OCI-LY1 (cell line): ENCODE data around the gene ADAMTS17.

Source experiments
- H2AFZ ChIP-seq: fragments of 200-600 bp; sonication (generic), shearing (Covaris generic); 2 replicates; pipeline ENCODE4 v1.6.0; 2014; ENCODE audit warnings: antibody characterized with exemption, mild to moderate bottlenecking, low read length
- H3F3A ChIP-seq: fragments of 200-600 bp; sonication (generic), shearing (Covaris generic); 2 replicates; pipeline ENCODE4 v1.6.0; 2014; ENCODE audit warnings: mild to moderate bottlenecking, antibody characterized with exemption, low read length, moderate library complexity; ENCODE audit not compliant: insufficient read depth
- H3K27ac ChIP-seq: fragments of 200-600 bp; sonication (generic); 2 replicates; pipeline ENCODE4 v1.5.1; 2014; ENCODE audit warnings: low read length, mixed run types, mild to moderate bottlenecking, low read depth; ENCODE audit not compliant: poor library complexity, severe bottlenecking
- H3K27me3 ChIP-seq: fragments of 200-600 bp; sonication (generic); 2 replicates; pipeline ENCODE4 v1.6.0; 2014; ENCODE audit warnings: antibody characterized with exemption, mild to moderate bottlenecking, low read length, moderate library complexity; ENCODE audit not compliant: insufficient read depth
- H3K36me3 ChIP-seq: fragments of 200-600 bp; sonication (generic); 2 replicates; pipeline ENCODE4 v1.6.1; 2014; ENCODE audit warnings: mild to moderate bottlenecking, antibody characterized with exemption, low read length, moderate library complexity, mixed read lengths; ENCODE audit not compliant: insufficient read depth
- H3K4me1 ChIP-seq: fragments of 200-600 bp; sonication (generic); 2 replicates; pipeline ENCODE4 v1.5.1; 2014; ENCODE audit warnings: mild to moderate bottlenecking, low read length, moderate library complexity; ENCODE audit not compliant: insufficient read depth, severe bottlenecking
- H3K4me2 ChIP-seq: fragments of 200-600 bp; sonication (generic), shearing (Covaris generic); 2 replicates; pipeline ENCODE4 v1.6.1; 2014; ENCODE audit warnings: low read length
- H3K4me3 ChIP-seq: fragments of 200-600 bp; sonication (generic); 2 replicates; pipeline ENCODE4 v1.5.1; 2014; ENCODE audit warnings: low read length, low read depth, mild to moderate bottlenecking, mixed read lengths; ENCODE audit not compliant: poor library complexity, severe bottlenecking
- H3K79me2 ChIP-seq: fragments of 200-600 bp; shearing (Covaris generic); 2 replicates; pipeline ENCODE4 v1.6.1; 2016; ENCODE audit warnings: mixed run types, low read length, mixed read lengths; ENCODE audit not compliant: insufficient read depth
- H3K9ac ChIP-seq: fragments of 200-600 bp; sonication (generic), shearing (Covaris generic); 2 replicates; pipeline ENCODE4 v1.6.1; 2014; ENCODE audit warnings: mild to moderate bottlenecking, low read length, mixed read lengths
- H3K9me2 ChIP-seq: fragments of 200-600 bp; sonication (generic), shearing (Covaris generic); 2 replicates; pipeline ENCODE4 v1.6.1; 2014; ENCODE audit warnings: low read depth, mild to moderate bottlenecking, low read length, mixed read lengths
- H3K9me3 ChIP-seq: fragments of 200-600 bp; shearing (Covaris generic); 2 replicates; pipeline ENCODE4 v1.6.1; 2014; ENCODE audit warnings: low read length, mixed read lengths
- H4K20me1 ChIP-seq: fragments of 200-600 bp; sonication (generic), shearing (Covaris generic); 2 replicates; pipeline ENCODE4 v1.6.0; 2016; ENCODE audit warnings: mild to moderate bottlenecking, low read length; ENCODE audit not compliant: insufficient read depth
- CTCF ChIP-seq: fragments of 200-600 bp; sonication (generic), shearing (Covaris generic); IDR thresholded peaks from 2 replicates; pipeline ENCODE4 v1.5.1; 2017; ENCODE audit warnings: mild to moderate bottlenecking, antibody characterized with exemption, low read length, moderate library complexity, mixed read lengths
- EZH2 ChIP-seq: fragments of 200-600 bp; sonication (generic), shearing (Covaris generic); IDR thresholded peaks from 2 replicates; pipeline ENCODE4 v1.8.0; 2017; ENCODE audit warnings: borderline replicate concordance, mixed run types, mild to moderate bottlenecking, antibody characterized with exemption, low read length, moderate library complexity, mixed read lengths

ADAMTS17 gene

GRCh38 chr15:100328796-100329195, 13.0 kb downstream of the ADAMTS17 start:
- Histone ChIP-seq H3K27me3 (0 out of 2 replicates have a peak, but pooled peaks cover 4% of the 10 kb centered on the region), H2AFZ (no peak overlapping the region), H3K4me1 (no peaks in the 10 kb centered on the region), H3K9me3 (no peaks in the 10 kb centered on the region), H3K4me2 (no peak overlapping the region), H3K4me3 (no peak overlapping the region), H3K79me2 (no peaks in the 10 kb centered on the region), H3K27ac (no peak overlapping the region), H3F3A (no peaks in the 10 kb centered on the region), H3K9ac (no peak overlapping the region), H3K36me3 (no peaks in the 10 kb centered on the region), H3K9me2 (no peaks in the 10 kb centered on the region), H4K20me1 (no peaks in the 10 kb centered on the region)
- TF ChIP-seq CTCF (no peak), EZH2 (no peak)

- Histone ChIP-seq H4K20me1 (no peaks in the 10 kb centered on the region), H3K36me3 (no peaks in the 10 kb centered on the region), H3K27ac (no peak overlapping the region), H3K9me2 (no peaks in the 10 kb centered on the region), H3F3A (no peaks in the 10 kb centered on the region), H3K4me2 (no peak overlapping the region), H2AFZ (no peak overlapping the region), H3K4me3 (no peak overlapping the region), H3K79me2 (no peaks in the 10 kb centered on the region), H3K4me1 (no peaks in the 10 kb centered on the region), H3K9ac (no peak overlapping the region), H3K27me3 (no peaks in the 10 kb centered on the region; the same call in 1 of the 2 replicates), H3K9me3 (no peaks in the 10 kb centered on the region)
- TF ChIP-seq EZH2 (no peak), CTCF (no peak)
Measured at GRCh38 chr15:100318880-100319279, 22.9 kb downstream of the ADAMTS17 start.

GRCh38 chr15:100314809-100315400, 26.9 kb downstream of the ADAMTS17 start:
- no peaks in the 10 kb centered on the region for H3K9me3 ChIP-seq
- no peaks in the 10 kb centered on the region for H3K9me2 ChIP-seq
- no peaks in the 10 kb centered on the region for H3F3A ChIP-seq
- H3K79me2 ChIP-seq = no peaks in the 10 kb centered on the region
- H3K27me3 ChIP-seq = no peaks in the 10 kb centered on the region
- TF ChIP-seq EZH2 (no peak), CTCF (no peak)
- no peaks in the 10 kb centered on the region for H4K20me1 ChIP-seq
- H3K27ac ChIP-seq = no peak overlapping the region
- H3K4me3 ChIP-seq = no peak overlapping the region
- no peaks in the 10 kb centered on the region for H3K4me1 ChIP-seq
- H3K9ac ChIP-seq = no peak overlapping the region
- H3K4me2 ChIP-seq = no peak overlapping the region
- H3K36me3 ChIP-seq = no peaks in the 10 kb centered on the region
- no peak overlapping the region for H2AFZ ChIP-seq
